ENCODE data around the gene C17orf107. TPM values are rescaled to one million over a fixed set of nuclear protein-coding genes. Genes with fewer than 3 reads are reported as not detected.
"Not testable (repeated sequence)": the region's sequence is repeated elsewhere in the genome, so short reads cannot be mapped to it uniquely, and the experiment has no call there.

Gene C17orf107
- total RNA-seq, 4 donors from 2014 or later, result 0.90 to 2.0 (median 1.3) TPM

GRCh38 chr17:4901108-4901647 lies 1.8 kb downstream of the C17orf107 start:
- Histone ChIP-seq H3K27me3 (peaks cover 0 to 19% of the 10 kb centered on the region in 2 donors), H3K4me1 (peaks cover 0 to 53% (median 22%) of the 10 kb centered on the region in 4 donors), H3K9me3 (no peaks in the 10 kb centered on the region), H3K27ac (peak overlapping the region in 3 of 4 donors; percentile 11 to 75 (median 64)), H3K4me3 (peak overlapping the region in 3 of 4 donors; percentile 11 to 54 (median 48)), H3K36me3 (peaks cover 0 to 15% (median 0%) of the 10 kb centered on the region in 3 donors)
- no peak for DNase-seq (ENCODE audit: low spot score in 2 of 2)
- 64 to 67% methylated on average over 18 to 37 of the region's 37 CpGs for WGBS, 2 donors
- TF ChIP-seq POLR2A (IDR thresholded peaks at IDR 0.05), result no peak
- TF ChIP-seq, protein P1, sequence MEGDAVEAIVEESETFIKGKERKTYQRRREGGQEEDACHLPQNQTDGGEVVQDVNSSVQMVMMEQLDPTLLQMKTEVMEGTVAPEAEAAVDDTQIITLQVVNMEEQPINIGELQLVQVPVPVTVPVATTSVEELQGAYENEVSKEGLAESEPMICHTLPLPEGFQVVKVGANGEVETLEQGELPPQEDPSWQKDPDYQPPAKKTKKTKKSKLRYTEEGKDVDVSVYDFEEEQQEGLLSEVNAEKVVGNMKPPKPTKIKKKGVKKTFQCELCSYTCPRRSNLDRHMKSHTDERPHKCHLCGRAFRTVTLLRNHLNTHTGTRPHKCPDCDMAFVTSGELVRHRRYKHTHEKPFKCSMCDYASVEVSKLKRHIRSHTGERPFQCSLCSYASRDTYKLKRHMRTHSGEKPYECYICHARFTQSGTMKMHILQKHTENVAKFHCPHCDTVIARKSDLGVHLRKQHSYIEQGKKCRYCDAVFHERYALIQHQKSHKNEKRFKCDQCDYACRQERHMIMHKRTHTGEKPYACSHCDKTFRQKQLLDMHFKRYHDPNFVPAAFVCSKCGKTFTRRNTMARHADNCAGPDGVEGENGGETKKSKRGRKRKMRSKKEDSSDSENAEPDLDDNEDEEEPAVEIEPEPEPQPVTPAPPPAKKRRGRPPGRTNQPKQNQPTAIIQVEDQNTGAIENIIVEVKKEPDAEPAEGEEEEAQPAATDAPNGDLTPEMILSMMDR (IDR thresholded peaks at IDR 0.05), result no peak
- no peak for TF ChIP-seq EP300 (IDR thresholded peaks at IDR 0.05)

GRCh38 chr17:4901648-4902344 lies 2.5 kb downstream of the C17orf107 start:
- peak overlapping the region in 2 of 4 donors; percentile 7 to 54 for H3K4me3 ChIP-seq
- H3K4me1 ChIP-seq, result peaks cover 0 to 53% (median 22%) of the 10 kb centered on the region in 4 donors
- peak overlapping the region; percentile 10 to 75 (median 46) for H3K27ac ChIP-seq
- TF ChIP-seq EP300 (IDR thresholded peaks at IDR 0.05) (peak in 1 of 2 donors; percentile 43), POLR2A (IDR thresholded peaks at IDR 0.05) (peak in 1 of 2 donors; percentile 48)
- TF ChIP-seq, protein P1 (IDR thresholded peaks at IDR 0.05), result no peak
- peak; percentile 35 to 36 for DNase-seq (ENCODE audit: low spot score in 2 of 2)
- peaks cover 0 to 9% (median 0%) of the 10 kb centered on the region in 3 donors for H3K36me3 ChIP-seq
- peaks cover 0 to 19% of the 10 kb centered on the region in 2 donors for H3K27me3 ChIP-seq
- 40 to 61% methylated on average over 14 to 39 of the region's 48 CpGs for WGBS, 2 donors
- no peaks in the 10 kb centered on the region for H3K9me3 ChIP-seq

DNA sequence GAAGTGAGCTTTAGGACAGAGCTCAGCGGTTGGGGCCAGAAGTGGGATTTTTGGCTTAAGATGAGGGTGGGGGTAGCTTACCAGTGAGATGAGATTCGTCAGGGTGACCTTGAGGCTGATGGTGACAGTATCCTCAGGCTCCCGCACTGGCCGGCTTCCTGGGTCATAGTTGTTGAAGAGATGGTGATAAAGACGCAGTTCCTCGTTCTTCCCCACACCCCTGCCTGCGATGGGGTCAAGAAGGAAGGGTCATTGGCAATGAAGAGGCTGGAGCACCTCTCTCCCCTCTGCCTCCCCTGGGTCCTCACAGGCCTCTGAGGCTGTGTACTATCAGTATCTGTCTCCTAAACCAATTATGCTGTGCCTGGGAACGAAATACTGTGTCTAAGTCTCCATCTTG lies 3.2 kb downstream of the C17orf107 start:
- peak overlapping the region; percentile 10 to 75 (median 46) for H3K27ac ChIP-seq
- H3K36me3 ChIP-seq, result peaks cover 0 to 2% (median 0%) of the 10 kb centered on the region in 3 donors
- no peak overlapping the region for H3K4me3 ChIP-seq
- H3K4me1 ChIP-seq, result peaks cover 0 to 53% (median 22%) of the 10 kb centered on the region in 4 donors
- whole genome bisulfite sequencing, 2 donors, result 63 to 74% methylated on average over 8 of the region's 8 CpGs
- peaks cover 0 to 19% of the 10 kb centered on the region in 2 donors for H3K27me3 ChIP-seq
- no peak for DNase-seq (ENCODE audit: low spot score in 2 of 2)
- TF ChIP-seq, protein P1 (IDR thresholded peaks at IDR 0.05), result no peak
- TF ChIP-seq EP300 (IDR thresholded peaks at IDR 0.05) (no peak), POLR2A (IDR thresholded peaks at IDR 0.05) (no peak)
- H3K9me3 ChIP-seq, result no peaks in the 10 kb centered on the region

DNA sequence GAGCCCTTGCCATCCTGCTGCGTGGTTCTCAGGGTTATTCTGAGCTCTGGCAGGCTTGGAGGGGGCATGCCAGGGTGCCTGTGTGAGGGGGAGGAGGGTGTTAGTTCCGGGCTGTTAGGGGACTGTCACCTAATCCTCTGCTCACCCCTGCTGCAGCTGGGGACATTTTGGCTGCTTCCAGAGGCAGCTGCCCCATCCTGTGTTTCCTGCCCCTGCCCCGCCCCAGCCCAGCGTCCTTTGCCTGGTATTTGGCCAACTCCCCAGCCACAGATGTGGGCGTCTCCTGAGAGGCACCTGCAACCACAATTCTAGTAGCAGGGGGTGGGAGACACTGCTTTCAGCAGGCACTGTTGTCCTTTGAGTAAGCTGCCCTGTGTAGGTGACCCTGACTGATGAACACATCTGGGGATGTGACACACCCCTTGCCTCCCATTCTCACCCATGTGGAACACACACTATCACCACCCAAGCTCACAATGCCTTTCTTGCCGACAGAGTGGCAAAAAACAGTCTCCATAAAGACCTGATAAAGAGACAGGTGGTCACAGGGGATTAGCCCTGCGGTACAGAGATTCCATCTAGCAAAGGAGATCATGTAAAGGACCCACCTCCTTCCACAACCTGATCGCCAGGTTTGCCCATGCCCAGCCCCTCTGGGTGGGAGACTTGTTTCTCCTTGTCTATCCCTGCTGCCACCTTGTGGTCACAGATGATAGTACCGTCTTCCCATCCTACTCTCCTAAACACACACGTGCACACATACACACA lies 3.9 kb downstream of the C17orf107 start, which contains the start of gene CHRNE:
Gene CHRNE, minus strand, starts transcription at position 48 of the 768 bp plus-strand sequence. Its CDS starts 35 bp downstream, at position 13.
- 18 to 26% methylated on average over 10 of the region's 10 CpGs for WGBS, 2 donors
- peak; percentile 80 to 96 for DNase-seq (ENCODE audit: low spot score in 2 of 2)
- peaks cover 0 to 54% (median 22%) of the 10 kb centered on the region in 4 donors for H3K4me1 ChIP-seq
- peak within 1 kb of the TSS in 2 of 4 donors; percentile 7 to 54 for H3K4me3 ChIP-seq
- H3K9me3 ChIP-seq, result no peaks in the 10 kb centered on the region
- no peak for TF ChIP-seq POLR2A (IDR thresholded peaks at IDR 0.05)
- TF ChIP-seq, protein P1 (IDR thresholded peaks at IDR 0.05), result peak; percentile 72 to 83 (median 76)
- peak in 1 of 2 donors; percentile 11 for TF ChIP-seq EP300 (IDR thresholded peaks at IDR 0.05)
- no peaks in the 10 kb centered on the region for H3K36me3 ChIP-seq
- H3K27ac ChIP-seq, result peak within 1 kb of the TSS; percentile 10 to 75 (median 46)
- peaks cover 0 to 19% of the 10 kb centered on the region in 2 donors for H3K27me3 ChIP-seq

- DNase-seq (ENCODE audit: low spot score in 2 of 2); H3K9me3 ChIP-seq; H3K36me3 ChIP-seq; H3K4me3 ChIP-seq; H3K27ac ChIP-seq; H3K27me3 ChIP-seq: not testable (repeated sequence)
- peaks cover 0 to 36% (median 16%) of the 10 kb centered on the region in 4 donors for H3K4me1 ChIP-seq
Observed at GRCh38 chr17:4906642-4907041, 7.3 kb downstream of the C17orf107 start.
